Thoracic aorta (tissue), 2 donors: ENCODE results near the gene OR10H5. TPM values are rescaled to one million over a fixed set of nuclear protein-coding genes. Genes with fewer than 3 reads are reported as not detected.
"Not testable (repeated sequence)": the region's sequence is repeated elsewhere in the genome, so short reads cannot be mapped to it uniquely, and the experiment has no call there.

ENCODE experiments used
- ATAC-seq: fragments of 150-250 bp; one replicate; pipeline ENCODE4 v1.8.0; 2017; ENCODE audit warnings: low read depth; ENCODE audit not compliant: insufficient number of reproducible peaks, low FRiP score
- DNase-seq: peaks from one replicate; pipeline ENCODE4 v3.0.0-alpha.2; 2020; ENCODE audit warnings: low spot score
- H3K27ac ChIP-seq, 2 donors: fragments of 200-600 bp; sonication (generic); 1 replicate in 1 of 2; 2 replicates in 1 of 2; pipeline ENCODE4 v1.5.1; 2016; ENCODE audit warnings: mild to moderate bottlenecking in 2 of 2, moderate library complexity in 2 of 2
- H3K27me3 ChIP-seq: fragments of 200-600 bp; sonication (generic); replicated peaks from 2 replicates; pipeline ENCODE4 v1.6.0; 2016; ENCODE audit warnings: mild to moderate bottlenecking; ENCODE audit not compliant: insufficient read depth
- H3K36me3 ChIP-seq: fragments of 200-600 bp; sonication (generic); one replicate; pipeline ENCODE4 v1.5.1; 2016
- H3K4me1 ChIP-seq, 2 donors: fragments of 200-600 bp; sonication (generic); 1 replicate in 1 of 2; 2 replicates in 1 of 2; pipeline versions ENCODE4 v1.5.1 to v1.6.0; 2016; ENCODE audit warnings: low read depth in 2 of 2, mild to moderate bottlenecking in 1 of 2; ENCODE audit not compliant: control insufficient read depth in 1 of 2
- H3K4me3 ChIP-seq: fragments of 200-600 bp; sonication (generic); 2 replicates; pipeline ENCODE4 v1.5.1; 2016; ENCODE audit warnings: mild to moderate bottlenecking
- H3K9me3 ChIP-seq: fragments of 200-600 bp; sonication (generic); 2 replicates; pipeline ENCODE4 v1.5.1; 2016
- CTCF ChIP-seq: fragments of 200-600 bp; sonication (generic); IDR thresholded peaks from one replicate; pipeline ENCODE4 v1.5.1; 2019; ENCODE audit warnings: antibody characterized with exemption
- total RNA-seq, 2 donors: library from RNA; depleted of rRNA; stranded (reverse); fragments of >200 nt; gene quantifications; one replicate each; pipeline versions ENCODE4 v1.1.0 to v1.2.3, GENCODE V29; 2016

OR10H5 gene
- total RNA-seq, 2 donors from 2014 or later, result not detected

GRCh38 chr19:15825753-15826152, 38.3 kb downstream of the OR10H5 start:
- H3K27me3 ChIP-seq, result no peaks in the 10 kb centered on the region
- ATAC-seq (no peak), DNase-seq (no peak)
- H3K4me3 ChIP-seq, result no peak overlapping the region
- H3K9me3 ChIP-seq, result no peaks in the 10 kb centered on the region
- no peaks in the 10 kb centered on the region for H3K36me3 ChIP-seq
- H3K27ac ChIP-seq, result no peak overlapping the region
- no peak for TF ChIP-seq CTCF
- no peaks in the 10 kb centered on the region for H3K4me1 ChIP-seq

GRCh38 chr19:15828121-15828610, 40.7 kb downstream of the OR10H5 start:
- H3K36me3 ChIP-seq, result no peaks in the 10 kb centered on the region
- no peaks in the 10 kb centered on the region for H3K9me3 ChIP-seq
- no peaks in the 10 kb centered on the region for H3K27me3 ChIP-seq
- no peak overlapping the region for H3K4me3 ChIP-seq
- no peak overlapping the region for H3K27ac ChIP-seq
- no peaks in the 10 kb centered on the region for H3K4me1 ChIP-seq
- ATAC-seq, result no peak
- DNase-seq, result no peak
- no peak for TF ChIP-seq CTCF

GRCh38 chr19:15828611-15829305, 41.3 kb downstream of the OR10H5 start:
- H3K27me3 ChIP-seq, ATAC-seq, H3K36me3 ChIP-seq, H3K9me3 ChIP-seq, DNase-seq, H3K4me1 ChIP-seq, H3K27ac ChIP-seq, H3K4me3 ChIP-seq: not testable (repeated sequence)

- Histone ChIP-seq H3K9me3 (no peaks in the 10 kb centered on the region), H3K36me3 (no peaks in the 10 kb centered on the region), H3K4me3 (no peak overlapping the region), H3K27me3 (no peaks in the 10 kb centered on the region), H3K4me1 (no peaks in the 10 kb centered on the region), H3K27ac (no peak overlapping the region)
- no peak for DNase-seq
- TF ChIP-seq CTCF, result no peak
- ATAC-seq, result no peak
These were observed 41.8 kb downstream of the OR10H5 start for GRCh38 chr19:15829306-15829698.

- Histone ChIP-seq H3K27me3 (no peaks in the 10 kb centered on the region), H3K36me3 (no peaks in the 10 kb centered on the region), H3K9me3 (no peaks in the 10 kb centered on the region), H3K4me3 (no peak overlapping the region), H3K27ac (no peak overlapping the region), H3K4me1 (no peaks in the 10 kb centered on the region)
- no peak for DNase-seq
- no peak for TF ChIP-seq CTCF
- ATAC-seq, result no peak
These were observed 42.3 kb downstream of the OR10H5 start for GRCh38 chr19:15829786-15830185.

- no peaks in the 10 kb centered on the region for H3K9me3 ChIP-seq
- no peak for DNase-seq
- no peak overlapping the region for H3K4me3 ChIP-seq
- H3K27me3 ChIP-seq, result no peaks in the 10 kb centered on the region
- TF ChIP-seq CTCF, result no peak
- H3K4me1 ChIP-seq, result peaks cover 0 to 7% of the 10 kb centered on the region in 2 donors
- H3K27ac ChIP-seq, result no peak overlapping the region
- ATAC-seq, result no peak
- H3K36me3 ChIP-seq, result no peaks in the 10 kb centered on the region
These were observed 44.2 kb downstream of the OR10H5 start for GRCh38 chr19:15831626-15832025.

GRCh38 chr19:15834232-15834631, 46.8 kb downstream of the OR10H5 start:
- DNase-seq, ATAC-seq, H3K4me3 ChIP-seq, H3K27me3 ChIP-seq, H3K9me3 ChIP-seq, H3K36me3 ChIP-seq, H3K27ac ChIP-seq: not testable (repeated sequence)
- H3K4me1 ChIP-seq, result peaks cover 0 to 16% of the 10 kb centered on the region in 2 donors
